Measurements from ENCODE around the gene AGPAT2.

AGPAT2 gene

DNA sequence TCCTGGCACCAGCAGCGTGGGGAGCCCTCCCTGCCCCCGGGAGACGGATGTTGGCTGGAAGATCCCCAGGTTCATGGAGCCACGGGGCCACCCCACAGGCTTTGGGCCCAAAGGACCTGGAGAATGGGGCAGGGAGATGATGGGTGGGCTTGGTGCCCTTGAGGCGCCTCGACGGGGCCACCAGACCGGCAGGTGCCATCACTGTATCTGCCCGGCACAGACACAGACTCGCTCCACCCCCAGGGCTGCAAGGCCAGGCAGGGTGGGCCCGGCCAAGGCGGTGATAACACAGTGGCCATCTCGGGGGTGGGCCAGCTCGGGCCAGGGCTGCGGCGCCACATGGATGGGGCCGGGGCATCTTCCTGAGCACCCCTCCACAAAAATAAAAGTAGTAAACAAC lies 59.6 kb downstream of the AGPAT2 start:
- no peak overlapping the region for H3K4me3 ChIP-seq (ENCODE audit: low read depth in 1 of 2, low read length in 1 of 2)
- TF ChIP-seq, protein P1, sequence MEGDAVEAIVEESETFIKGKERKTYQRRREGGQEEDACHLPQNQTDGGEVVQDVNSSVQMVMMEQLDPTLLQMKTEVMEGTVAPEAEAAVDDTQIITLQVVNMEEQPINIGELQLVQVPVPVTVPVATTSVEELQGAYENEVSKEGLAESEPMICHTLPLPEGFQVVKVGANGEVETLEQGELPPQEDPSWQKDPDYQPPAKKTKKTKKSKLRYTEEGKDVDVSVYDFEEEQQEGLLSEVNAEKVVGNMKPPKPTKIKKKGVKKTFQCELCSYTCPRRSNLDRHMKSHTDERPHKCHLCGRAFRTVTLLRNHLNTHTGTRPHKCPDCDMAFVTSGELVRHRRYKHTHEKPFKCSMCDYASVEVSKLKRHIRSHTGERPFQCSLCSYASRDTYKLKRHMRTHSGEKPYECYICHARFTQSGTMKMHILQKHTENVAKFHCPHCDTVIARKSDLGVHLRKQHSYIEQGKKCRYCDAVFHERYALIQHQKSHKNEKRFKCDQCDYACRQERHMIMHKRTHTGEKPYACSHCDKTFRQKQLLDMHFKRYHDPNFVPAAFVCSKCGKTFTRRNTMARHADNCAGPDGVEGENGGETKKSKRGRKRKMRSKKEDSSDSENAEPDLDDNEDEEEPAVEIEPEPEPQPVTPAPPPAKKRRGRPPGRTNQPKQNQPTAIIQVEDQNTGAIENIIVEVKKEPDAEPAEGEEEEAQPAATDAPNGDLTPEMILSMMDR (IDR thresholded peaks at IDR 0.05), result no peak

DNA sequence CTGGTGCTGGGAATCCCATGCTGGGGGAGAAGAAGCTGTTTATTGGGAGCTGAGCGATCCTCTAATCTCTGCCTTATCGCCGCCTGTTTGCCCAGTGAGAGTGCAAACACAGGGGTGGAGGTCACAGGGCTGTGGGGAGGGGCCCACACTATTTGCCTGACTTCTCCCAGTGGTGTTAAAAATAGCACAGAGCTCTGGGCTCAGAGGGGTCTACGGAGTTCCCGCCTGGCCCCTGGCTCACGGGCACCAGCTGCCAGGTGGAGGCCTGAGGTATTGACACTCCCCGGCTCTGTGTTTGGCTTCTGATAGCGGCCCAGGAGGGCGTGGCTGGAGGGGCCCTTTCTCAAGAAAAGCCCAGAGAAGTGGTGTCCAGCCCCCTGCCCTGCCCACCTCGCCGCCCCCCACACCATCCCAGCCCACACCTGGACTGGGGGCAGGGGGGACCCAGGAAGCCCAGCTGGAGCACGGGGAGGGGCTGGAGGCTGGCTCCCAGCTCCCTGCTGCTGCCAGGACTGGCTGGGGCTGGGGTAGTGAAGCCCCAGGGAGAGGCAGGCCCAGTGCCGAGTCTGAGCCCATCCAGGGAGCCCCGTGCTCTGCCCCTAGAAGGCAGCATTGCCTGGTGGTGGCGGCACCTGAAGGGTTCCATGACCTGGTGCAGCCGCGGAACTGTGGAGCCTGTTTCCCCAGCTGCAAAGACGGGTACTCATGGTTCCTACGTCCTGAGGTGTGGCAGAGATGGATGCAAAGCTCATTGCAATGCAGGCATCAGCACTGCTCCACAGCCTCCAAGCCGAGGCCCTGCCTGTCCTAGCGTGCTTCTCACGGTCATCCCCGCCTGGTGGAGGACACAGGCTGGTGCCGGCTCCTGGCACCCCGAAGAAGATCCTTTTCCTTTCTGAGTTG lies 60.3 kb downstream of the AGPAT2 start:
- H3K36me3 ChIP-seq, result no peaks in the 10 kb centered on the region
- H3K27me3 ChIP-seq, result peaks cover 37% of the 10 kb centered on the region
- no peaks in the 10 kb centered on the region for H3K9me3 ChIP-seq
- H3K4me3 ChIP-seq (ENCODE audit: low read depth in 1 of 2, low read length in 1 of 2), result no peak overlapping the region
- H3K27ac ChIP-seq, result no peak overlapping the region
- TF ChIP-seq, protein P1 (IDR thresholded peaks at IDR 0.05), result no peak
- peaks cover 46 to 77% of the 10 kb centered on the region in 2 experiments for H3K4me1 ChIP-seq (ENCODE audit: control insufficient read depth in 1 of 2, insufficient read depth in 1 of 2, low read depth in 1 of 2, low read length in 1 of 2)

More for the DNA sequence above, 59.6 kb downstream of the AGPAT2 start:
- H3K27me3 ChIP-seq, result peaks cover 44% of the 10 kb centered on the region
- H3K4me1 ChIP-seq (ENCODE audit: control insufficient read depth in 1 of 2, insufficient read depth in 1 of 2, low read depth in 1 of 2, low read length in 1 of 2), result peaks cover 40 to 70% of the 10 kb centered on the region in 2 experiments
- H3K27ac ChIP-seq, result no peak overlapping the region
- no peaks in the 10 kb centered on the region for H3K9me3 ChIP-seq
- H3K36me3 ChIP-seq, result no peaks in the 10 kb centered on the region

- Histone ChIP-seq H3K27ac (peak overlapping the region; percentile 61), H3K4me1 (ENCODE audit: control insufficient read depth in 1 of 2, insufficient read depth in 1 of 2, low read depth in 1 of 2, low read length in 1 of 2) (peaks cover 53 to 85% of the 10 kb centered on the region in 2 experiments), H3K4me3 (ENCODE audit: low read depth in 1 of 2, low read length in 1 of 2) (no peak overlapping the region), H3K9me3 (no peaks in the 10 kb centered on the region), H3K27me3 (peaks cover 31% of the 10 kb centered on the region), H3K36me3 (no peaks in the 10 kb centered on the region)
- TF ChIP-seq, protein P1 (IDR thresholded peaks at IDR 0.05), result no peak
Observed at GRCh38 chr9:136626066-136626725, 61.1 kb downstream of the AGPAT2 start.

- Histone ChIP-seq H3K4me1 (ENCODE audit: control insufficient read depth in 1 of 2, insufficient read depth in 1 of 2, low read depth in 1 of 2, low read length in 1 of 2) (peaks cover 58 to 87% of the 10 kb centered on the region in 2 experiments), H3K9me3 (no peaks in the 10 kb centered on the region), H3K4me3 (ENCODE audit: low read depth in 1 of 2, low read length in 1 of 2) (peak overlapping the region in 1 of 2 experiments; percentile 38), H3K36me3 (no peaks in the 10 kb centered on the region), H3K27me3 (peaks cover 31% of the 10 kb centered on the region), H3K27ac (peak overlapping the region; percentile 61)
- TF ChIP-seq, protein P1 (IDR thresholded peaks at IDR 0.05), result no peak
Observed at GRCh38 chr9:136625101-136626065, 61.9 kb downstream of the AGPAT2 start.
